ENCODE data around the gene FHAD1. TPM values are rescaled to one million over a fixed set of nuclear protein-coding genes. Genes with fewer than 3 reads are reported as not detected.

Gene FHAD1
- total and polyA plus RNA-seq, 2 donors (not counting 3 experiments of a cell fraction or from before 2014, with no cell fraction given), result 0.04 to 0.69 TPM

GRCh38 chr1:15410223-15410883, 163.3 kb downstream of the FHAD1 start:
- DNase-seq (ENCODE audit: low read depth, low spot score), result no peak
- FAIRE-seq, result no peak

GRCh38 chr1:15410884-15411245, 163.8 kb downstream of the FHAD1 start:
- Histone ChIP-seq H3K9me1 (replicated peaks; ENCODE audit: control insufficient read depth, extremely low read depth, insufficient read depth, low read length) (no peaks in the 10 kb centered on the region), H3K79me2 (ENCODE audit: control insufficient read depth, insufficient read depth, low read length) (peaks cover 60% of the 10 kb centered on the region), H3K4me2 (ENCODE audit: insufficient read depth, low read length) (peak overlapping the region; percentile 69), H3K36me3 (ENCODE audit: control insufficient read depth in 2 of 2, extremely low read depth in 1 of 2, insufficient read depth in 2 of 2, low read length in 2 of 2) (peaks cover 0 to 4% of the 10 kb centered on the region in 2 experiments), H3K27ac (ENCODE audit: insufficient read depth, low read depth, low read length) (peak overlapping the region; percentile 32), H3K9me3 (replicated peaks; ENCODE audit: control insufficient read depth, insufficient read depth, low read length) (no peaks in the 10 kb centered on the region), H3K4me1 (ENCODE audit: control insufficient read depth, extremely low read depth, insufficient read depth, low read length) (peaks cover 40% of the 10 kb centered on the region), H3K4me3 (replicated peaks in 1 of 3; ENCODE audit: insufficient read depth in 1 of 3, low read depth in 1 of 3, low read length in 3 of 3) (peak overlapping the region; percentile 82 to 90 (median 82)), H3K9ac (replicated peaks; ENCODE audit: extremely low read depth, insufficient read depth, low read length) (peak overlapping the region; percentile 77), H4K20me1 (replicated peaks; ENCODE audit: control insufficient read depth, extremely low read depth, insufficient read depth, low read length) (no peaks in the 10 kb centered on the region), H2AFZ (ENCODE audit: low read depth, low read length) (no peak overlapping the region), H3K27me3 (ENCODE audit: control insufficient read depth in 2 of 2, insufficient read depth in 2 of 2, low read length in 2 of 2) (no peaks in the 10 kb centered on the region)
- no peak for DNase-seq (ENCODE audit: low read depth, low spot score)
- dilution Hi-C loops (cut with MboI; ENCODE audit: extremely low pct_ligation_motif_present, low sequenced_read_pairs), result loop anchor here (10.0 kb wide), 1 partner anchor 86 kb away; no protein-coding TSS in a partner anchor
- POLR2A ChIA-PET, result no interaction called here
- intact Hi-C loops (cut with micrococcal nuclease), result loop anchor here (10.0 kb wide), 1 partner anchor 406 kb away; no protein-coding TSS in a partner anchor
- TSS peak; percentile 15 for BruUV-seq (replicated peaks)
- TF ChIP-seq CTCF (IDR thresholded peaks at IDR 0.05; ENCODE audit: extremely low read depth in 1 of 2, insufficient read depth in 1 of 2, low read depth in 1 of 2, low read length in 2 of 2), result no peak
- no peak for TF ChIP-seq POLR2AphosphoS5 (IDR thresholded peaks at IDR 0.05; ENCODE audit: insufficient read depth, low read depth, low read length)
- no peak for TF ChIP-seq EZH2 (IDR thresholded peaks at IDR 0.05; ENCODE audit: borderline replicate concordance, low read depth, low read length, severe bottlenecking)
- no peak for TF ChIP-seq MAX (IDR thresholded peaks at IDR 0.05; ENCODE audit: insufficient read depth, insufficient read length)
- TF ChIP-seq JUN (IDR thresholded peaks at IDR 0.05; ENCODE audit: borderline replicate concordance, insufficient read depth, insufficient read length, low read depth), result no peak
- TF ChIP-seq POLR2A (IDR thresholded peaks at IDR 0.05; ENCODE audit: low read depth, low read length), result no peak
- no peak for TF ChIP-seq MYC (IDR thresholded peaks at IDR 0.05; ENCODE audit: low read depth, low read length)
- TF ChIP-seq GATA2 (IDR thresholded peaks at IDR 0.05; ENCODE audit: insufficient read depth, insufficient read length, low read depth, low read length), result no peak
- no peak for TF ChIP-seq FOS (IDR thresholded peaks at IDR 0.05; ENCODE audit: borderline replicate concordance, insufficient read depth, low read length)
- CTCF ChIA-PET, result interaction anchor here (1.3 to 4.0 kb wide), 2 partner anchors 21 to 82 kb away, joined by 6 to 33 read pairs; no protein-coding TSS in a partner anchor
- FAIRE-seq, result no peak

More at GRCh38 chr1:15410223-15410883, 163.3 kb downstream of the FHAD1 start:
- dilution Hi-C loops (cut with MboI; ENCODE audit: extremely low pct_ligation_motif_present, low sequenced_read_pairs) (loop anchor here (10.0 kb wide), 1 partner anchor 86 kb away; no protein-coding TSS in a partner anchor), intact Hi-C loops (cut with micrococcal nuclease) (loop anchor here (10.0 kb wide), 1 partner anchor 406 kb away; no protein-coding TSS in a partner anchor)
- Histone ChIP-seq H3K27me3 (ENCODE audit: control insufficient read depth in 2 of 2, insufficient read depth in 2 of 2, low read length in 2 of 2) (no peaks in the 10 kb centered on the region), H3K9ac (replicated peaks; ENCODE audit: extremely low read depth, insufficient read depth, low read length) (peak overlapping the region; percentile 77), H3K9me1 (replicated peaks; ENCODE audit: control insufficient read depth, extremely low read depth, insufficient read depth, low read length) (no peaks in the 10 kb centered on the region), H4K20me1 (replicated peaks; ENCODE audit: control insufficient read depth, extremely low read depth, insufficient read depth, low read length) (no peaks in the 10 kb centered on the region), H3K79me2 (ENCODE audit: control insufficient read depth, insufficient read depth, low read length) (peaks cover 55% of the 10 kb centered on the region), H3K4me1 (ENCODE audit: control insufficient read depth, extremely low read depth, insufficient read depth, low read length) (peaks cover 34% of the 10 kb centered on the region), H3K27ac (ENCODE audit: insufficient read depth, low read depth, low read length) (peak overlapping the region; percentile 58), H2AFZ (ENCODE audit: low read depth, low read length) (peak overlapping the region; percentile 13), H3K4me3 (replicated peaks in 1 of 3; ENCODE audit: insufficient read depth in 1 of 3, low read depth in 1 of 3, low read length in 3 of 3) (peak overlapping the region; percentile 82 to 90 (median 82)), H3K4me2 (ENCODE audit: insufficient read depth, low read length) (peak overlapping the region; percentile 69), H3K36me3 (ENCODE audit: control insufficient read depth in 2 of 2, extremely low read depth in 1 of 2, insufficient read depth in 2 of 2, low read length in 2 of 2) (peaks cover 0 to 4% of the 10 kb centered on the region in 2 experiments), H3K9me3 (replicated peaks; ENCODE audit: control insufficient read depth, insufficient read depth, low read length) (no peaks in the 10 kb centered on the region)
- ChIA-PET POLR2A (interaction anchor here (0.9 kb wide), 1 partner anchor 87 kb away, joined by 4 read pairs; no protein-coding TSS in a partner anchor), CTCF (interaction anchor here (0.9 to 4.0 kb wide), 6 partner anchors 10 to 87 kb away, joined by 3 to 33 read pairs (median 5); no protein-coding TSS in a partner anchor)
- TF ChIP-seq POLR2A (IDR thresholded peaks at IDR 0.05; ENCODE audit: low read depth, low read length) (peak; percentile 1), MAX (IDR thresholded peaks at IDR 0.05; ENCODE audit: insufficient read depth, insufficient read length) (no peak)
- BruUV-seq (replicated peaks), result no TSS peak

All from endothelial cell of umbilical vein (primary cell).